Renal cortex interstitium (tissue), 11 donors: ENCODE measurements around the gene RBBP8. TPM values are rescaled to one million over a fixed set of nuclear protein-coding genes. Genes with fewer than 3 reads are reported as not detected.

Experiments
- DNase-seq, 11 donors: peaks; one replicate each; pipeline ENCODE4 v3.0.0-alpha.2; 2013; ENCODE audit warnings: low read depth in 9 of 11, low spot score in 4 of 11; ENCODE audit errors: extremely low read depth in 1 of 11
- polyA plus RNA-seq, 3 donors: library from polyadenylated mRNA; unstranded; fragments of 120-200 nt; gene quantifications; one replicate each; pipeline ENCODE4 v1.2.1, GENCODE V29; 2013; ENCODE audit not compliant: insufficient read length in 3 of 3

Gene RBBP8
- polyA plus RNA-seq, 3 donors, result 51.0 to 63.3 (median 51.8) TPM

DNA sequence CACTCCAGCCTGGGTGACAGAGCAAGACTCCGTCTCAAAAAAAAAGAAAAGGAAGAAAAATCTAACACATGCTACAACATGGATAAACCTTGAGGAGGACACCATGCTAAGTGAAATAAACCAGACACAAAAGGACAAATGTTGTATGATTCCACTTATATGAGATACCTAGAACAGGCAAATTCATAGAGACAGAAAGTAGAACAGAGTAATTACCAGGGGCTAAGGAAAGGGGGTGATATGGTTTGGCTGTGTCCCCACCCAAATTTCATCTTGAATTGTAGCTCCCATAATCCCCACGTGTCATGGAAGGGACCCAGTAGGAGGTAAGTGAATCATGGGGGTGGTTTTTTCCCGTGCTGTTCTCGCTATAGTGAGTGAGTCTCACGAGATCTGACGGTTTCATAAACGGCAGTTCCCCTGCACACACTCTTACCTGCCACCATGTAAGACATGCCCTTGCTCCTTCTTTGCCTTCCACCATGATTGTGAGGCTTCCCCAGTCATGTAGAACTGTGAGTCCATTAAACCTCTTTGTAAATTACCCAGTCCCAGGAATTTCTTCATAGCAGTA, 110.8 kb downstream of the RBBP8 start:
- DNase-seq, result no peak

GRCh38 chr18:23049698-23050373, 116.7 kb downstream of the RBBP8 start:
- DNase-seq, result no peak

GRCh38 chr18:23053776-23054457, 120.8 kb downstream of the RBBP8 start:
- DNase-seq, result peak in 8 of 11 donors; percentile 25 to 59 (median 51)

DNA sequence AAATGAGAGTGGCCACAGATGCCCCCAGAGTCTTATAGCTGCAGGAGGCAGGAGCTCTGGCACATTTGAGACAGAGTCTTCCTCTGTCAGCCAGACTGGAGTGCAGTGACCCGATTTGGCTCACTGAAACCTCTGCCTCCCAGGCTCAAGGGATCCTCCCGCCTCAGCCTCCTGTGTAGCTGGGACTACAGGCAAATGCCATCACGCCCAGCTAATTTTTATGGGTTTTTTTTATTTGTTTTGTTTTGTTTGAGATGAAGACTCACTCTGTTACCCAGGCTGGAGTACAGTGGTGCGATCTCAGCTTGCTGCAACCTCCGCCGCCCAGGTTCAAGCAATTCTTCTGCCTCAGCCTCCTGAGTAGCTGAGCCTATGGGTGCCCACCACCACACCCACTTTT, 121.4 kb downstream of the RBBP8 start:
- DNase-seq, result no peak

DNA sequence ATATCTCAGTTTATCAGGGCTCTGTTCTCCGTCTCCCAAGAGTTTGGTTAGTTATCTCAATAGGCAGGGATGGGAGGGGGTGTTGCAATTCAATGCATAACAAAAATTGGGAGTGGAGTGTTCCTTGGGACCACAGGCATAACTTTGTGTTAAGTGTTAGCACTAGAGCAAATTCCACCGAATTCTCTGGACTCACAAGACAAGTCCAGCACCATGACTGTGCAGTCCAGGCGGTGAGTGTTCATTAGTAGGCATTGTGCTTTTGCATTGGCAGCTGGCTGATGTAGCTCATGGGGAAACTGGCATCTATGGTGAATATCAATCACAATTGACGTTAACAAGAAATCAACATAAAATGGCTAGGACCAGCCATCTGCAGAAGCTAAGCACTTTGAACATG, 123.2 kb downstream of the RBBP8 start:
- no peak for DNase-seq

GRCh38 chr18:23057096-23057495, 124.0 kb downstream of the RBBP8 start:
- DNase-seq, result no peak

DNA sequence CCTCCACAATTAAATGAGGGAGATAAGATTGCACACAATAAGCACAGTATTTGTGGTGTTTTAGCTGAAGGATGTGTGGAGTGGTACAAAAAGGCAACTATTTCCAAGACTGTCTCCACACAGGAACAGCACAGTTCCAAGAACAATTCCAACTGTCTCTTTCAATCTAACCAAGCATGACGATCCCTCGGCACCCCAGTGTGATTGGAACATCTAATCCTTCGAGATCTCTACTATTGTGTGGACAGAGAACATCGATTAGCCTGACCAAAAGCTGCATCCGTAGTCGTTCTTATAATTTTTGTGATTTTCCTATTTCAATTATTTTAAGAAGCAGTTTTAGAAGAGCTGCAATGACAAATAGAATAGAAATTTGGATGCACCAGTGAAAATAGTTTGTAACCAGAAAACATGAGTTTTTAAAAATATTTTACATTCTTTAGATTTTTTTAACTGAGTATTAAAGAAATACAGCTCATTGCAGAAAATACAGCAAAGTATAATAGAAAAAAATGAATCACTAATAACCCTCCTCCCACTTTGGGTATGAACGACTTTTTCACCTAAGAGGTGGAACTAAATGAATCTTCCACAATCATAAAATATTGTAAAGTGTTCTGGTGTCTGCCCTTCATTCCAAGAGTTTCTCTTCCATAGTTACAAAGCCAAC, 125.8 kb downstream of the RBBP8 start:
- DNase-seq, result no peak

- DNase-seq, result no peak
Measured at GRCh38 chr18:23059541-23060465, 126.7 kb downstream of the RBBP8 start.

DNA sequence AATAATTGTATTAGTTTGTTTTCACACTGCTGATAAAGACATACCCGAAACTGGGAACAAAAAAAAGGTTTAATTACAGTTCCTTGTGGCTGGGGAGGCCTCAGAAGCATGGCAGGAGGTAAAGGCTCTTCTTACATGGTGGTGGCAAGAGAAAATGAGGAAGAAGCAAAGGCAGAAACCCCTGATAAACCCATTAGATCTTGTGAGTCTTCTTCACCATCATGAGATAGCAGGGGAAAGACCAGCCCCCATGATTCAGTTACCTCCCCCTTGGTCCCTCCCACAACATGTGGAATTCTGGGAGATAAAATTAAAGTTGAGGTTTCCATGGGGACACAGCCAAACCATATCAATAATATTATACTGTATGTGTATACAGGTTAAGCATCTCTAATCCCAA, 128.9 kb downstream of the RBBP8 start:
- DNase-seq, result no peak

- no peak for DNase-seq
Measured at GRCh38 chr18:23063502-23063901, 130.4 kb downstream of the RBBP8 start.

DNA sequence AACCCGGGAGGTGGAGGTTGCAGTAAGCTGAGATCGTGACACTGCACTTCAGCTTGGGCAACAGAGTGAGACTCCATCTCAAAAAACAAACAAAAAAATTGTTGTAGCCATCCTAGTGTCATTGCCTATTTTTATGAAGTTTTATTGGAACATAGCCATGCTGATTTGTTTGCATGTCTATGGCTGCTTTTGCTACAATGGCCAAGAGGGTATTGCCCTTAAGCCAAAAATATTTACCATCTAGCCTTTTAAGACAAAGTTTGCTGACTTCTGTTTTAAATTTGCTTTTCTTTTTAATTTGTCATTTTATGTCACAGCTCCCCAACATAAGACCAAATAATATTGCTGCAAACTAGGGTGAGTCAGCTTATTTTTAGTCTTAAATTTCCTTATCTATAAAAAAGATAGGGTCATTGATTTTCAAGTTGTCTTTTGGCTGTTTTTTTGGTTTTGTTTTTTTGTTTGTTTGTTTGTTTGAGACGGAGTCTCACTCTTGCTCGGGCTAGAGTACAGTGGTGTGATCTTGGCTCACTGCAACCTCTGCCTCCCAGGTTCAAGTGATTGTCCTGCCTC, 132.2 kb downstream of the RBBP8 start:
- DNase-seq, result no peak

DNA sequence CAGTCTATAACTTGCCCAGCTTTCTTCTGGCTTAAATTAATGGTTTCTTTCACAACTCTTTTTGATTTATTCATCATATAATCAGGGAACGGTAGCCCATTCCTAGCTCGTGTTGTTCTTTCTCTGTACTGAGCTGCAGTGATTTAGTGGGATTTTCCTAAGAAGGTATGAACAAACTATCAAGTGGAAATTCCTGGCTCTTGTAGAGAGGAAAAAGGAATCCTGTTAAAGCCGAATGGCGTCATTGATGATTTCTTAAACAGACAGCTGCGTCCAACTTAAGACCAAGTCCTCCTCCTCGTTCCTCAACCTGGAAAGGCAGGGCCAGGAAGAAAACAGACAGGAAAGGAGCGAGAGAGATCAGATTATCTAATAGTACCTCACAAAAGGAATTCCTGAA, 132.9 kb downstream of the RBBP8 start:
- no peak for DNase-seq

- DNase-seq, result no peak
Measured at GRCh38 chr18:23066504-23067039, 133.4 kb downstream of the RBBP8 start.

- no peak for DNase-seq
Measured at GRCh38 chr18:23067236-23067635, 134.1 kb downstream of the RBBP8 start.

GRCh38 chr18:23068011-23068410, 134.9 kb downstream of the RBBP8 start:
- no peak for DNase-seq

GRCh38 chr18:23068570-23069310, 135.6 kb downstream of the RBBP8 start:
- DNase-seq, result no peak

- DNase-seq, result no peak
Measured at GRCh38 chr18:23069481-23069880, 136.4 kb downstream of the RBBP8 start.

DNA sequence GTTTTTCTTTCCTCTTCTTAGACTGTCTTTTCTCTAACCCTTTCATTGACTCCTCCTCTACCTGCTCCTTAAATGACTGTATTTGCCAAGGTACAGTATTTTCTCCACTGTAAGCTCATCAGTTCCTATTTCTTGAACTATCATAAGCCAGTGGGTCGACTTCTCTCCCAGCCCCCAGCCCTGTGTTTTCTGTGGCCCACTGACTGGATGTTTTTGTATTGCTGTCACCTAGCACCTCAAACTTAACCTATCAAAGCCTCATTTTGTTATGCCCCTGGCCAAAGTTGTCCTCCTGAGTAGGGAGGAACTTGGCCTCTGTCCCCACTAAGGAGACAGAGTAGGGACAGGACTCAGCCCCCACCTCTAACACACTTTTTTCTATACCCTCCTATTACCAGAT, 136.8 kb downstream of the RBBP8 start:
- no peak for DNase-seq
